Adrenal gland (tissue), 12 donors: Measurements from ENCODE around the gene APOA1. TPM values are rescaled to one million over a fixed set of nuclear protein-coding genes. Genes with fewer than 3 reads are reported as not detected.

ENCODE experiments used
- DNase-seq, 7 donors: peaks; one replicate each; pipeline ENCODE4 v3.0.0-alpha.2; 2019 to 2020
- H3K27ac ChIP-seq, 5 donors: fragments of 200-600 bp; sonication (generic) in 4 of 5; 1 replicate in 3 of 5; 2 replicates in 2 of 5; pipeline versions ENCODE4 v1.5.1 to v1.8.0; 2016 to 2020; ENCODE audit warnings: mild to moderate bottlenecking in 1 of 5
- H3K27me3 ChIP-seq: fragments of 200-600 bp; 2 replicates; pipeline ENCODE4 v1.8.0; 2021
- H3K36me3 ChIP-seq, 2 donors: fragments of 200-600 bp; replicated peaks in 1 of 2; 1 replicate in 1 of 2; 2 replicates in 1 of 2; pipeline versions ENCODE4 v1.5.1 to v1.8.0; 2018 to 2022
- H3K4me1 ChIP-seq, 2 donors: fragments of 200-600 bp; replicated peaks in 1 of 2; 1 replicate in 1 of 2; 2 replicates in 1 of 2; pipeline versions ENCODE4 v1.5.1 to v1.8.0; 2018 to 2021
- H3K4me3 ChIP-seq, 4 donors: fragments of 200-600 bp; sonication (generic) in 3 of 4; one replicate each; pipeline ENCODE4 v1.5.1; 2016 to 2018
- H3K9me3 ChIP-seq, 3 donors: fragments of 200-600 bp; sonication (generic) in 1 of 3; replicated peaks in 1 of 3; 1 replicate in 2 of 3; 2 replicates in 1 of 3; pipeline versions ENCODE4 v1.5.1 to v1.8.0; 2016 to 2021
- CTCF ChIP-seq, 6 experiments: fragments of 450-650 bp in 4 of 6; fragments of 200-600 bp in 2 of 6; sonication (generic) in 1 of 6; IDR thresholded peaks; 1 replicate in 5 of 6; 2 replicates in 1 of 6; pipeline versions ENCODE4 v1.5.1 to v1.8.0; 2016 to 2021; ENCODE audit warnings: antibody characterized with exemption in 6 of 6, mild to moderate bottlenecking in 2 of 6, moderate library complexity in 1 of 6
- POLR2A ChIP-seq, 2 donors: fragments of 450-650 bp; IDR thresholded peaks; one replicate each; pipeline ENCODE4 v1.6.1; 2017; ENCODE audit warnings: antibody characterized with exemption in 2 of 2, mild to moderate bottlenecking in 2 of 2, moderate library complexity in 1 of 2
- WGBS, 4 donors: extraction: QIAGEN DNeasy Blood & Tissue Kit in 2 of 4; methylation state at CpG; one replicate each; pipeline versions ENCODE4 v1.1.5 to v1.1.7; 2013 to 2017; 5-methylcytosine and 5-hydroxymethylcytosine counted together
- intact Hi-C, 2 donors: fragments of 100-400 bp; cut with DNase I; formaldehyde crosslinking; loops; one replicate each; pipeline versions ENCODE4 v1.14.1 to v1.15.0; 2022 to 2023
- polyA plus RNA-seq, 3 donors: library from polyadenylated mRNA; stranded (reverse); fragments of 200-250 nt in 2 of 3; fragments of 350-450 nt in 1 of 3; fragmentation: Illumina TruSeq in 1 of 3; extraction: RNeasy Lipid Tissue Mini Kit (QIAGEN cat#74804) in 1 of 3; gene quantifications; one replicate each; pipeline ENCODE4 v1.2.3, GENCODE V29; 2013 to 2014
- total RNA-seq, 9 donors: library from RNA; depleted of rRNA in 4 of 9; stranded (reverse); fragments of >200 nt in 4 of 9; fragments of 120-200 nt in 1 of 9; fragmentation: NEBNext Ultra II Directional in 1 of 9; extraction: Animal tissue kit (Norgen Biotek cat#: 25700) in 1 of 9; gene quantifications; one replicate each; pipeline versions ENCODE4 v1.1.0 to v1.2.4, GENCODE V29; 2013 to 2023
- donor health status: healthy with polysubstance abuse.
- donor health status: Bipolar disorder and iron deficiency.
- donor health status: DM: yes; HTN: yes; CAD: no.
- donor health status: DM: no; HTN: no; CAD: no.
- donor health status: DM: no; HTN: no; CAD: no.
- donor health status: DM: yes; HTN: yes; CAD: no.

The APOA1 gene
- total and polyA plus RNA-seq, 12 donors: 0.28 to 691 (median 2.6) TPM; not detected in 4

DNA sequence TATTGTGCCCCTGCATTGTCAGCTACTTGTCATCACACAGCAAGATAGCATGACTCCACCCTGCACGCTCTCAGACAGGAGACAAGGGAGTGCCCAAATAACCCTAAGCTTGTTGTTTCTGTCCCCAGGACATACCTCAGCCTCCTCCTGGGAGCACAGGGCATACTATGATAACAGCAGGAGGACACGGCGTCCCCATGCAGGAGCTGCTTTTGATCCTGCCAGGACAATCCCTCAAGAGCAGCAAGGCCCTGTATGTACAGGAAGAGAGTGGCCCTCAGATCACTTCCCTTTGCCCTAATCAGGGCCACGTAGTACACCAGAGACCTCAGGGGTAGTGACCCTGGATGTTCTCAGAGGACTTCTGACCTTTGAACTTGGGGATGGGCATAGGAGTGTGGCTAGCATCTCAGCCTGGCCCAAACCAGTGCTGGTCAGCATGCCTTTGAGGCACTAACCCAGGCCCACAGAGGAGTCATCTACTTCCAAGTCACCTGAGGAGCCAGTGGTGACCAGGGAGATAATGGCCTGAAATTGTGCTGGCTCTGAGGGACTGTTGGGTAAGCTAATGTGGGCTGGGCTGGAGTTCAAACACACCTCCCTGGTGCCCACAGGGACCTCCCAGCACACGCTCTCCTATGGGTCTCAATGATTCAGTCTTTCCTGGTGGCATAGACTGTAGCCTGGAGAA lies 23.5 kb downstream of the APOA1 start:
- Histone ChIP-seq H3K27ac (no peak overlapping the region), H3K9me3 (no peaks in the 10 kb centered on the region), H3K27me3 (no peaks in the 10 kb centered on the region), H3K4me1 (no peaks in the 10 kb centered on the region), H3K4me3 (no peak overlapping the region), H3K36me3 (no peaks in the 10 kb centered on the region)
- intact Hi-C loops: no loop called here
- TF ChIP-seq POLR2A (IDR thresholded peaks at IDR 0.05): no peak
- TF ChIP-seq CTCF (IDR thresholded peaks at IDR 0.05): no peak
- DNase-seq: no peak
- WGBS, 4 donors: 59 to 76% (median 75%) methylated on average over 2 to 5 of the region's 5 CpGs

DNA sequence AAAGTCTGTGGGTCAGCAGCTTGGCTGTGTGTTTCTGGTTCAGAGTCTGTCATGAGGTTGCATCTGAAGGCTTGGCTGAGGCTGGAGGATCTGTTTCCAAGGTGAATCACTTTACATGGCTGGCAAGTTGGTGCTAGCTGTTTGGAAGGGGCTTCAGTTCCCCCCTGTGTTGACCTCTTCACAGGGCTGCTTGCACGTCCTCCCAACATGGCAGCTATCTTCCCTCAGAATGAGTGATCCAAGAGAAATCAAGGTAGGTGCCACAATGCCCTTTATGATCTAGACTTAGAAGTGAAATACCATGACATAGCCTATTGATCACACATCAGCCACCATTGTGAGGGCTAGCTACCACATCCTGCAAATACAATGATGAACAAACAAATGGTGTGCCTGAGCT lies 24.3 kb downstream of the APOA1 start:
- 85 to 100% (median 91%) methylated on average over 1 of the region's 1 CpG for WGBS, 4 donors
- DNase-seq: no peak
- H3K4me1 ChIP-seq: no peaks in the 10 kb centered on the region
- TF ChIP-seq CTCF (IDR thresholded peaks at IDR 0.05): no peak
- no peak for TF ChIP-seq POLR2A (IDR thresholded peaks at IDR 0.05)
- H3K4me3 ChIP-seq: no peak overlapping the region
- no peaks in the 10 kb centered on the region for H3K36me3 ChIP-seq
- no peaks in the 10 kb centered on the region for H3K9me3 ChIP-seq
- no peaks in the 10 kb centered on the region for H3K27me3 ChIP-seq
- intact Hi-C loops: no loop called here
- no peak overlapping the region for H3K27ac ChIP-seq

DNA sequence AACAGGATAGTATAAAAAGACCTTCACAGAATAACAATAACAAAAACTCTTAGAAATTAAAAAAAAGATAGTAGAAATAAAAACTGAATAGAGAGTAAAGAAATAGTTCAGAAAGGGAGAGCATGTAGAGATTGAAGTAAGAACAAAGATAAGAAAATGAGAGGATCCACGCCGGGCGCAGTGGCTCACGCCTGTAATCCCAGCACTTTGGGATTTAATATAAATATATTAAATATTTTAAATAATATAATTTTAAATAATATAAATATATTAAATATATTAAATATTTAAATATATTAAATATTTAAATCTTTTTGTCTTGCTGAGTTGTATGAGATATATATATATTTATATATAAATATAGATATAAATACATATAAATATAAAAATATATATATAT lies 25.3 kb downstream of the APOA1 start:
- no peaks in the 10 kb centered on the region for H3K4me1 ChIP-seq
- no peak for TF ChIP-seq POLR2A (IDR thresholded peaks at IDR 0.05)
- H3K36me3 ChIP-seq: no peaks in the 10 kb centered on the region
- no peaks in the 10 kb centered on the region for H3K9me3 ChIP-seq
- no peak overlapping the region for H3K4me3 ChIP-seq
- 93 to 98% (median 95%) methylated on average over 4 of the region's 4 CpGs for WGBS, 4 donors
- no peaks in the 10 kb centered on the region for H3K27me3 ChIP-seq
- DNase-seq: no peak
- intact Hi-C loops: no loop called here
- no peak overlapping the region for H3K27ac ChIP-seq

DNA sequence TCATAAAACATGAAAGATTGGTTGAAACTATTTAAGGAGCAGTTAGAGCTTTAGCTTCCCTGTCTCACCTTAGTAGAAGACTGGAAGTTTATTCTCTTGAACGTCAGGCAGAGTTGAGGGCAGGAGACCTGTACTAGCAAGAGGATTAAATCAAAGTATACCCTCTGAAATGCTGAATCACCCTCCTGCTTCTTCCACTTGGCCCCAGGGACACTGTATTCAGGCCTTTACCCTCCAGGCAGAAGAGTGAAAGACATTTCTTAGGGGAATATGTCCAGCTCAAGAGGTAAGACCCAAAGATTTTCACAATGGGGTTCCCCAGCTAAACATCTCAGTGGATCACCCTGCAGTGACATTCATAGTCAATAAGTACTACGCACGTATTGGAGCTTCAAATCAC lies 26.2 kb downstream of the APOA1 start:
- no peaks in the 10 kb centered on the region for H3K36me3 ChIP-seq
- H3K27ac ChIP-seq: no peak overlapping the region
- H3K27me3 ChIP-seq: no peaks in the 10 kb centered on the region
- intact Hi-C loops: no loop called here
- H3K9me3 ChIP-seq: no peaks in the 10 kb centered on the region
- TF ChIP-seq CTCF (IDR thresholded peaks at IDR 0.05) (no peak), POLR2A (IDR thresholded peaks at IDR 0.05) (no peak)
- no peak for DNase-seq
- no peak overlapping the region for H3K4me3 ChIP-seq
- H3K4me1 ChIP-seq: no peaks in the 10 kb centered on the region
- 80 to 85% (median 83%) methylated on average over 3 of the region's 3 CpGs for WGBS, 4 donors
